HUES48 (cell line): Measurements from ENCODE around the gene PSAT1.

Source experiments
- H3K27ac ChIP-seq: one replicate; pipeline ENCODE4 v1.7.0; 2013; ENCODE audit warnings: low read depth, low read length, inconsistent platforms
- H3K27me3 ChIP-seq: 2 replicates; pipeline ENCODE4 v1.6.1; 2013; ENCODE audit warnings: mild to moderate bottlenecking, low read length; ENCODE audit not compliant: control insufficient read depth, insufficient read depth
- H3K36me3 ChIP-seq: 2 replicates; pipeline ENCODE4 v1.6.1; 2013; ENCODE audit warnings: low read length; ENCODE audit not compliant: control insufficient read depth, insufficient read depth
- H3K4me1 ChIP-seq: 2 replicates; pipeline ENCODE4 v1.6.1; 2013; ENCODE audit warnings: mild to moderate bottlenecking, low read length; ENCODE audit not compliant: control insufficient read depth, insufficient read depth
- H3K4me3 ChIP-seq: 2 replicates; pipeline ENCODE4 v1.5.1; 2013; ENCODE audit warnings: mild to moderate bottlenecking, low read depth, low read length
- H3K9ac ChIP-seq: 2 replicates; pipeline ENCODE4 v1.6.1; 2013; ENCODE audit warnings: mild to moderate bottlenecking, low read depth, low read length, moderate library complexity
- H3K9me3 ChIP-seq: 2 replicates; pipeline ENCODE4 v1.6.1; 2013; ENCODE audit warnings: low read length; ENCODE audit not compliant: control insufficient read depth, insufficient read depth

PSAT1 gene

DNA sequence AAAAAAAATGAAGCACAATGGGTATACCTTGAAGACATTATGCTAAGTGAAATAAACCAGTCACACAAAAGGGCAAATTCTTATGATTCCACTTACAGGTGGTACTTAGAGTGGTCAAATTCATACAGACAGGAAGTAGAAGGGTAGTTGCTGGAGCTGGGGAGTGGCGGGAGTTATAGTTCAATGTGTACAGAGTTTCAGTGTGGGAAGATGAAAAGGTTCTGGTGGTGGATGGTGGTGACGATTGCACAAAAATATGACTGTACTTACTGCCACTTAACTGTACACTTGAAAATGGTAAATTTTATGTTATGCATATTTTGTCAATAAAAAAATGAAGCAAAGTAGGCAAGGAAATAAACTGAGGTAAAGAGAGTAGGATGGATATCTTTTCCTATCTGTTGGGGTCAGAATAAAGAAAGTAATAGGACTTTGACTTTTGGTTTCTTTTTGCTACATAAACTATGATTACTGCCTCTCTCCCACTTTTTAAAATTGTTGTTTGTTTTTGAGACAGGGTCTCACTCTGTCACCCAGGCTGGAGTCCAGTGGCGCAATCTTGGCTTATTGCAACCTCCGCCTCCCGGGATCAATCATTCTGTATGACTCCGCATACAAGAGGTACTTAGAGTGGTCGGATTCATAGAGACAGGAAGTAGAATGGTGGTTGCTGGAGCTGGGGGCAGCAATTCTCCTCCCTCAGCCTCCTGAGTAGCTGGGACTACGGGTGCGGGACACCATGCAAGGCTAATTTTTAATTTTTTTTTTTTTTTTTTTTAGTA is 4.0 kb upstream of the PSAT1 start:
- Histone ChIP-seq H3K9me3 (no peaks in the 10 kb centered on the region), H3K27ac (no peak overlapping the region), H3K4me1 (peaks cover 16% of the 10 kb centered on the region), H3K36me3 (no peaks in the 10 kb centered on the region), H3K4me3 (no peak overlapping the region), H3K27me3 (no peaks in the 10 kb centered on the region), H3K9ac (no peak overlapping the region)

DNA sequence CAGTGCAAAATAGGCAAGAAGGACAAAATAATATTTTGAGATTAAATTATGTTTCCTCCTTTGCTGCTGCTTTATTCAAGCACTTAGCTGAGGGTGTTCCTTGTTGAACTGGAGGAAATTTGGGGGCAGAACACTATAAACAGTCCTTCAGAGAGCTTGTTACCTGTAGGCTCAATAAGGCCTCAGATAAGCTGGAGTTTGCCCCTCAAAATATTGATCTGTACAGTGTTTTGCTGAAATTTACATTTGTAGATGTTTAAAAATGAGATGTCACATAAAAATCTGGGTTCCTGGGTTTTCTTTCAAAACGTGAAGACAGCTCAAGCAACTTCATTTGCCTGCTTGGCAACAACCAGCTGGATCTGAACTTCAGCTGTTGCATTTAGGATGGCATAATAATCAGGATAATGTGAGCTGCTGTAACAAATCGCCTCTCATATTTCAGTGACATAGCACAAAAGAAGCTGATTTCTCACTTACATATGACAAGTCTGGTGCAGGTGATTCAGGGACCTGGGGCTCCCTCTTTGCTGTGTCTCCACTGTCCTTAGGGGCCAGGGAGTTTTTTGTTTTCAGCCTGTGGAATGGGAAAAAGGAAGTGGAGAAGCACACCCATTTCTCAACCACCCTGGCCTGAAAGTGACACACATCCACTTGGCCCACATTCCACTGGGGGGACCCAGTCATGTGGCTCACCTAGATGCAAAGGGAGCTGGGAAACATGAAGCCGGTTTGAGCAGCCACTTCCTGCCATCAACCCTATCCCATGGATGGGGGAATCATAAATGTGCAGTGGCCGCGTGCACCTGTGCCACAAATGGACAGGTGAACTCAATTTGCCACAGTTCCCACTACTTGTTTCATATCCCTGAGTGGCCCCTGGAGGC is 2.4 kb upstream of the PSAT1 start:
- Histone ChIP-seq H3K27me3 (no peaks in the 10 kb centered on the region), H3K4me3 (no peak overlapping the region), H3K9ac (no peak overlapping the region), H3K36me3 (peaks cover 12% of the 10 kb centered on the region), H3K9me3 (no peaks in the 10 kb centered on the region), H3K4me1 (peaks cover 18% of the 10 kb centered on the region), H3K27ac (no peak overlapping the region)

DNA sequence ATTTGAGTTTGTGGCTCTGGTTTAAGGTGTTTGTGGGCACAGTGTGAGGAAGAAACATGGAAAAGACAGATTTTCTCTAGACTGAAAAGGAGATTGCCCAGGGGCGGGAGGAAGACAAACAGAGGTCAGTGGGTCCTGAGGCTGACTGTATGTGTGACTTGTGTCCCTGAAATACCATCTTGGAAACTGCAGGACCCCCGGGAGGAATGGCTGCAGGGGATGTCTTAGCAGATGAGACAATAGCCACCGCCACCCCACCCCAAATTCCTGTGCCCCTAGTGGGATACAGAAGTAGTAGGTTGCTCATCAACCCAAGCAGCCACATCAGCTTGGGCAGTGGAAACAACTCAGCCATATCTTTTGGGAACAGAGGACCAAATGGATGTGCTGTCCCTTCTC is 1.7 kb upstream of the PSAT1 start:
- H3K4me1 ChIP-seq: peaks cover 18% of the 10 kb centered on the region
- H3K27ac ChIP-seq: no peak overlapping the region
- H3K9me3 ChIP-seq: no peaks in the 10 kb centered on the region
- H3K4me3 ChIP-seq: no peak overlapping the region
- peaks cover 18% of the 10 kb centered on the region for H3K36me3 ChIP-seq
- H3K27me3 ChIP-seq: no peaks in the 10 kb centered on the region
- H3K9ac ChIP-seq: no peak overlapping the region

DNA sequence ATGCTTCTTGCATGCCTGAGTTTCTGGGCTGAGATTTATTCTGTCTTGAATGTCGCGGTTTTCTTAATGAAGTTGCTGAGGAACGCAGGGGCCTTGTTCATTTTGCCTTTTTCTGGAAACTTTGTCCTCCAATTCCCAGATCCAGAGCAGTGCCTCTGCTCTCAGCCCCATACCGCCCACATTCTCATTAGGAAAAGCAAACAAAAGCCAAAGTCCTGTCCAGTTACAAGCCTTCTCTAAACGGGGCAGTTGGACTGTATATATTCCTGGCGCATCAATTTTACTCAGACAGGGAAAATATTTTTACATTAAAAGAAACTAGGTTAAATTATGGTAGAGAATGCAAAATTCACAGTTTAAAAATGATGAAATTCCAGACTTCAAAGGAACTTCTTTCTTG is 1.2 kb upstream of the PSAT1 start:
- Histone ChIP-seq H3K4me1 (peaks cover 18% of the 10 kb centered on the region), H3K9ac (peak overlapping the region; percentile 98), H3K27ac (peak overlapping the region; percentile 92)

DNA sequence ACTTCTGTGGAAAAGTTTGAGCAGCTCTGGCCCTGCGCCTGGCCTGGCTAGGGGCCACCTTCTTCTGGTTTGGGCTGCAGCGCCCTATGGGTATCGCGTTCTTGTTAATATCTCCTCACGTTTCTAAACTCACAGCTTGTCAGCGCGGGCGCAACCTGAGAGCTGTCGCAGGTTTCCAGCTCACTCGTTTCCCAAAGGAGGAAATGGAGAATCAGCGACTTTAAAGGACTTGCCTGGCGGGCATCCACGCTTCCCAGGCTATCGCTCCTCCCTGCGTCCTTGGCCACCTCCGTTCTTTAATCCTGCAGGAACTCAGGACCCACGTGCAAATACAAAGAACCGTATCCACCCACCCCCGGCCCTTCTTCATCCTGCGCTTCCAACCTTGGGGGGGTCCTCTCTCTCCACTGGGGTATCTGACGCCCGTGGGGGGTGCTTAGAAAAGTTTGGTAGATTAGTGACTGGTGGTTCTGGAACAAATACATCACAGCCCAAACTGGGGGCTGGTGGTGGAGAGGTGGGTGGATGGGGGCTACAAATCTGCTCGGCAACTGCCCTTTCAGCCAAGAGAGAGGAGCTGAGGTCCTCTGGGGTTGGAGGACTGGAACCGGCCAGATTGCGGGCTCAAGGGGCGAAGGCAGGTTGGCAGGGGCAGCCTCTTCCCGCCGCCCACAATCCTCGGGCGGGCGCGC is 578 bp upstream of the PSAT1 start:
- H3K9me3 ChIP-seq: no peaks in the 10 kb centered on the region
- peaks cover 30% of the 10 kb centered on the region for H3K36me3 ChIP-seq
- peaks cover 18% of the 10 kb centered on the region for H3K4me1 ChIP-seq
- peak overlapping the region; percentile 92 for H3K27ac ChIP-seq
- H3K9ac ChIP-seq: peak overlapping the region; percentile 98
- H3K4me3 ChIP-seq: peak overlapping the region; percentile 96
- H3K27me3 ChIP-seq: no peaks in the 10 kb centered on the region

More for the DNA sequence above, 1.2 kb upstream of the PSAT1 start:
- Histone ChIP-seq H3K9me3 (no peaks in the 10 kb centered on the region), H3K27me3 (no peaks in the 10 kb centered on the region), H3K4me3 (peak overlapping the region; percentile 96), H3K36me3 (peaks cover 24% of the 10 kb centered on the region)

DNA sequence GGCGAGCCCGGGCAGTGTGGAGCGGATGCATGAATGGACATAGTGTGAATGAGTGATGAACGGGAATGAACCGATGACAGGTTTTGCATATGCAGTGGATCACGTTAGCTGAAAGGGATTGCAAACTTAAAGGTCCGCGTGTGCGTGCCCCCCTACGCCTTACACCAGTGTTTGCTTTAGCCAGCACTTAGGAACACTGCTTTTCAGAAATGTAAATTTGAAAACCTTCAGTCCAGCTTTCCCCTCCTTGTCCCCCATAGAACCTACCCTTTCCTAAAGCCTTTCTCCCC is 692 bp downstream of the PSAT1 start:
- peaks cover 43% of the 10 kb centered on the region for H3K36me3 ChIP-seq
- peak overlapping the region; percentile 92 for H3K27ac ChIP-seq
- H3K4me1 ChIP-seq: peaks cover 18% of the 10 kb centered on the region
- H3K9me3 ChIP-seq: no peaks in the 10 kb centered on the region
- H3K4me3 ChIP-seq: peak overlapping the region; percentile 96
- peak overlapping the region; percentile 98 for H3K9ac ChIP-seq
- no peaks in the 10 kb centered on the region for H3K27me3 ChIP-seq

DNA sequence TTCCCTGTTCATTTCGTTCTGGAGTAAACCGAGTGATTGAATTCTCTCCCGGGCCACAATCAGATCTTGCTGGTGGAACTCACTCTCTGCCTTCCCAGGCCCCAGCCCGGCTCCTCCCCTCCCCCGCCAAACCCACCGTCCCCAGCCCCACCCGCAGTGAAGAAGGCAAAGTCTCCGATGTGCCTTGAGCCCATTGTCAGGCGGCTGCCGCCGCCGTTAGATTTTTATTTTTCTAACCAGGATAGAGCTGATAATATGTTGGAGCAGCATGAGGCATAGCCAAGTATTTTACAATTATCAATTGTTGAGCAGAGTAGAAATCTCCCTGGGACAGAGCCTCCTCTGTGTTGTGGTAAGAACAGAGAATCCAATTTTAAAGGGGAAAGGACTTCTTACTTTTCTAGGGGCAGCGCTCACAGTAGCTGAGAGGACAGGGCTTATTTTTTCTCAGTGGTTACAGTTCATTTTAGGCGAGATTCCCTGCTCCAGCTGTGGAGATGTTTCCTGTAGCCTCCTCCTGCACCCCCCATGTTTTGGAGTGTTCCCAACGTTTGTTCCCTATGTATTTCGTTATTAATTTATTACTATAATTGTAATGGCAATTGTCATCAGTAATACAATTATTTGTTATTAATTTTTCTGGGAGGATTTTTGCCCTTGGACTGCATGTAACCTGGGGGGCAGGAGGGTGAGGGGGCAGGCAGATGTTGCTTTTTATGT is 1.3 kb downstream of the PSAT1 start:
- Histone ChIP-seq H3K9ac (peak overlapping the region; percentile 98), H3K4me1 (peaks cover 18% of the 10 kb centered on the region), H3K27me3 (no peaks in the 10 kb centered on the region), H3K9me3 (no peaks in the 10 kb centered on the region), H3K4me3 (peak overlapping the region; percentile 96), H3K27ac (peak overlapping the region; percentile 92), H3K36me3 (peaks cover 48% of the 10 kb centered on the region)

DNA sequence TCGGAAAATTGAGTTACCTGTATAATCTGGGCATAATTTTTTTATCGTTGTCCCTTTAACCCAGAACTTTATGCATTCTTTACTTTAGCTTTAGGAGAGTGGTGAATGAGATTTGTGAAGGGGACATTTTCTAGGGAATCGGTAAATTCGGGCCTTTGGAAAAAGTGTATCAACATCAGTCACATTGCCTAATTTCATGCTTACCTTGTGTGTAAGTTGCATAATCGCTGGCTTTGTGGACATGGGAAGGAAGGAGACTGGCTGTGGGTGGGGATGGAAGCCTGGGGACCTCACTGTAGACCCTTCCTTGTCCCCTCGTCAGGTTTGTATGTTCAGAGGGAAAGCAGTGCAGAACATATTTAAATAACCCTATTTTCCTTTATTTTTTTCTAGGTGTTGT is 3.3 kb downstream of the PSAT1 start:
- Histone ChIP-seq H3K4me1 (peaks cover 15% of the 10 kb centered on the region), H3K9me3 (no peaks in the 10 kb centered on the region), H3K9ac (no peak overlapping the region), H3K27me3 (no peaks in the 10 kb centered on the region), H3K4me3 (no peak overlapping the region), H3K36me3 (peaks cover 68% of the 10 kb centered on the region), H3K27ac (no peak overlapping the region)

DNA sequence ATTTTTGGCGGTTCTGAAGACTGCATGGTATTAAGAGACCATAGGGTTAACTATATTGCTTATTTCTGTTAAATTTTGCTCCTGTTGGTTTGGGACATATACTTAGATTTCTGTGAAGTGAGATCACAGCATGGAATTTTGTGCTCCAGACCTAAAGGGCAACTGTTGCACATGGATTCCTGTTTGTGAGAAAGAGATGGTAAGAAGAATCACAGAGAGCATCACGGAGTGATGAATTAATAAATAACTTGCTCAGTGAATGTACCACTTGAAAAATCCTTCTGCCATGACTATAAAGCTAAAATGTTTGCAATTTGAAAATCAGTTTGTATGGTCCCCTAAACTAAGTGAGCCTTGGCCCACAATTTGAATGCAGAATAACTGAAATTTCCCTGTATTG is 4.5 kb downstream of the PSAT1 start:
- no peak overlapping the region for H3K4me3 ChIP-seq
- peaks cover 3% of the 10 kb centered on the region; the same call in 1 of the 2 replicates for H3K4me1 ChIP-seq
- H3K36me3 ChIP-seq: peaks cover 81% of the 10 kb centered on the region

DNA sequence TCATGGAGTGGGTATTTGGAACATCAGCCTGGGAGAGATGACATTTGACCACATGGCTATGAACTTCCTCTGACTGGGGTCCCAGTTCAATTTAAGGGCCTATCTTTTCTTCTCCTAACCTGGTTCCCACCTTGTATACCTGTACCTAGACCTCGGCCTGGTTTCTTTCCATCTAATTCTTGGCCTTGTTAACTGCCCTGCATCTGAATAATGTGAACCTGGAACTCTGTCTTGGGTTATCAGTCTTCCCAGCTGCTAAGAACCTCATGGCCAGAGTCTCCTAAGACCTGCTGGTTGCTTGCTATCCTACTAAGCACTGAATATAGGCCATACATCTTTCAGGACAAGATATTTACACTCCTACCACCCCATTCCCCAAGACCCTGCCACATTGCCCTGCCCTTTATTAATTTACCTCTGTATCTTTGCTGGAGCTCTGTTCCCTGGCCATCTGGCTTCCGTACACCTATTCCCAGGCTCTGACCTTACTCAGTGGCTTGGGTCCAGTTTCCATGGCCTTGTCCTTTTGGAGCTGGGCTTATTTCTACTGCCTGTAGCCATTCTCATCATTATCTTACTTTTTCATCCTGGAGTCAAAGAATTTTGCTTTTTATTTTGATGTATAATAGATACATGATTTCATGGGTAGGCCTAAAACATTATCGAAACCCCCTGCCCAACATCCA is 6.6 kb downstream of the PSAT1 start:
- Histone ChIP-seq H3K36me3 (peaks cover 98% of the 10 kb centered on the region), H3K27me3 (no peaks in the 10 kb centered on the region), H3K27ac (no peak overlapping the region), H3K9ac (no peak overlapping the region), H3K4me1 (0 out of 2 replicates have a peak, but pooled peaks cover 2% of the 10 kb centered on the region), H3K9me3 (no peaks in the 10 kb centered on the region), H3K4me3 (no peak overlapping the region)

More for the DNA sequence above, 4.5 kb downstream of the PSAT1 start:
- Histone ChIP-seq H3K9me3 (no peaks in the 10 kb centered on the region), H3K9ac (no peak overlapping the region), H3K27me3 (no peaks in the 10 kb centered on the region), H3K27ac (no peak overlapping the region)
